ENCODE measurements around the gene RASL12. TPM values are rescaled to one million over a fixed set of nuclear protein-coding genes. Genes with fewer than 3 reads are reported as not detected.

RASL12 gene
- total and polyA plus RNA-seq, 2 of the 8 experiments (the other 6 are each of a cell fraction or from before 2014, with no cell fraction given), result 9.5 to 10.3 TPM

- 85% methylated on average over 3 of the region's 3 CpGs; no CpG with 5 or more reads in 1 of the 2 experiments for WGBS, 2 experiments (ENCODE audit: extremely low coverage in 1 of 2, insufficient coverage in 1 of 2, insufficient read length in 1 of 2, insufficient replicate concordance in 2 of 2, low coverage in 1 of 2, low lambda C conversion rate in 2 of 2, missing lambda C conversion rate in 1 of 2)
- Histone ChIP-seq H3K23me2 (ENCODE audit: low read depth, low read length) (no peaks in the 10 kb centered on the region; the same call in 1 of the 2 replicates), H2BK15ac (ENCODE audit: low read length) (no peak overlapping the region), H3K4ac (replicated peaks; ENCODE audit: insufficient read length, low read depth, low read length) (no peak overlapping the region), H3K79me2 (ENCODE audit: control insufficient read depth in 1 of 2, insufficient read depth in 2 of 2, low read length in 2 of 2) (no peaks in the 10 kb centered on the region), H3K56ac (replicated peaks; ENCODE audit: insufficient read length, low read depth, low read length) (no peak overlapping the region), H3K4me1 (replicated peaks in 1 of 4; ENCODE audit: control insufficient read depth in 3 of 4, insufficient read depth in 4 of 4, low read length in 3 of 4) (peaks cover 14 to 24% (median 19%) of the 10 kb centered on the region in 4 experiments), H2AK5ac (ENCODE audit: low read depth, low read length) (no peak overlapping the region), H2BK5ac (ENCODE audit: low read depth, low read length) (no peak overlapping the region), H3K4me3 (ENCODE audit: extremely low read depth in 1 of 4, insufficient read depth in 2 of 4, low read depth in 3 of 4, low read length in 4 of 4) (no peak overlapping the region), H4K91ac (replicated peaks; ENCODE audit: insufficient read length, low read length) (no peak overlapping the region), H3K9me3 (ENCODE audit: insufficient read depth in 2 of 2, low read depth in 1 of 2, low read length in 1 of 2) (no peaks in the 10 kb centered on the region), H4K8ac (ENCODE audit: extremely low read depth, insufficient read depth, low read length) (no peak overlapping the region; the same call in none of the 2 replicates), H2AFZ (ENCODE audit: low read length) (no peak overlapping the region), H2BK12ac (ENCODE audit: low read depth, low read length) (no peak overlapping the region), H3K27me3 (replicated peaks in 1 of 4; ENCODE audit: control insufficient read depth in 3 of 4, extremely low read depth in 1 of 4, insufficient read depth in 3 of 4, low read length in 3 of 4) (no peaks in the 10 kb centered on the region; a peak in 2 of 7 replicates), H3K14ac (ENCODE audit: insufficient read length) (no peak overlapping the region), H2BK20ac (ENCODE audit: low read length) (no peak overlapping the region), H3K36me3 (ENCODE audit: control insufficient read depth in 2 of 4, insufficient read depth in 4 of 4, low read length in 3 of 4) (no peaks in the 10 kb centered on the region), H3K4me2 (ENCODE audit: insufficient read depth in 1 of 2, low read depth in 2 of 2, low read length in 2 of 2) (no peak overlapping the region), H3K9ac (replicated peaks in 1 of 4; ENCODE audit: extremely low read depth in 1 of 4, low read depth in 3 of 4, low read length in 3 of 4) (no peak overlapping the region), H3K79me1 (ENCODE audit: low read depth, low read length) (no peaks in the 10 kb centered on the region), H3K23ac (ENCODE audit: insufficient read length) (no peak overlapping the region), H4K5ac (ENCODE audit: insufficient read length, low read depth, low read length) (no peak overlapping the region), H3K18ac (ENCODE audit: extremely low read depth, low read length) (no peak overlapping the region), H2BK120ac (replicated peaks; ENCODE audit: low read depth, low read length) (no peak overlapping the region), H3K27ac (ENCODE audit: low read depth, low read length) (no peak overlapping the region), H4K20me1 (replicated peaks in 1 of 2; ENCODE audit: control insufficient read depth in 1 of 2, insufficient read depth in 2 of 2, low read length in 2 of 2) (no peaks in the 10 kb centered on the region)
- FAIRE-seq (no peak), DNase-seq (ENCODE audit: low read depth in 1 of 2, low spot score in 2 of 2) (no peak)
- POLR2A ChIA-PET (ENCODE audit: partially characterized antibody), result interaction anchor here (0.6 to 14.5 kb wide), 7 partner anchors 10 to 1372 kb away, joined by 3 to 93 read pairs (median 5); partner anchors contain the start of genes KBTBD13, RASL12 and RNU5B-1
- TF ChIP-seq E2F6 (IDR thresholded peaks at IDR 0.05), result no peak
- CTCF ChIA-PET (ENCODE audit: partially characterized antibody), result interaction anchor here (0.6 to 32.9 kb wide), 15 partner anchors 8 to 338 kb away, joined by 3 to 1213 read pairs (median 4); partner anchors contain the start of genes KBTBD13, RASL12 and SLC51B
Observed at GRCh38 chr15:65087411-65087810, 19.6 kb upstream of the RASL12 start.
